GM21528 (cell line): Measurements from ENCODE around the gene HAGH.

Experiments used
- ATAC-seq: cut with Tn5 transposase; IDR thresholded peaks from one replicate; pipeline ENCODE4 v1.9.1; 2021; ENCODE audit warnings: mild to moderate bottlenecking, moderate library complexity; ENCODE audit not compliant: unreplicated experiment, low FRiP score

Gene HAGH

DNA sequence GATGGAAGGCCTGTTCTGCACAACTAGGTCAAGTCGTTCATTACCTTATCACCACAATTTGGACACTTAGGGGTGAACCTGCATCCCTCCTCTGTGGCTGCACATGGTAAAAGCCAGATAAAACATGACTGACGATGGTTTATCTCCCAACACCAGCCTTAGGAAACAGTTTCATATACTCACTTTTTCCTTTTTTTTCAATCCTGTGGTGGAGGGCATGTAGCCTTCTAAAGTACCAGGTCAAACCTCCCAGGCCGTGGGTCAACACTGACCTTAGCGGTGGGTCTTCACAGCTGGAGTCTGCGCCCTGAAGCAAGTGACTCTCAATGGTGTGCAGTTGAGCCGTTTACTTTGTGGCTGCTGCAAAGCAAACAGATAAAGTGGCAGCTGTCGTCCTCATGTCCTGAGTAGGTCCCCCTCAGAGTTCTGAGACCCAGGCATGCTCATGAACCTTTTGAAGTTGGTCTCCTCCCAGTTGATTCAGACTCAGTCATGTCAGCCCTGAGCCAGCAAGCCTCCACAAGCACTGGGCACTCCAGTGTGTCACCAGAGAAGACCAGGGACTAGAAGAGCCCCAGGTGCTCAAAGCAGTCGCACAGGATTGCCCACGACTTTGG lies 6.3 kb upstream of the HAGH start:
- no peak for ATAC-seq

DNA sequence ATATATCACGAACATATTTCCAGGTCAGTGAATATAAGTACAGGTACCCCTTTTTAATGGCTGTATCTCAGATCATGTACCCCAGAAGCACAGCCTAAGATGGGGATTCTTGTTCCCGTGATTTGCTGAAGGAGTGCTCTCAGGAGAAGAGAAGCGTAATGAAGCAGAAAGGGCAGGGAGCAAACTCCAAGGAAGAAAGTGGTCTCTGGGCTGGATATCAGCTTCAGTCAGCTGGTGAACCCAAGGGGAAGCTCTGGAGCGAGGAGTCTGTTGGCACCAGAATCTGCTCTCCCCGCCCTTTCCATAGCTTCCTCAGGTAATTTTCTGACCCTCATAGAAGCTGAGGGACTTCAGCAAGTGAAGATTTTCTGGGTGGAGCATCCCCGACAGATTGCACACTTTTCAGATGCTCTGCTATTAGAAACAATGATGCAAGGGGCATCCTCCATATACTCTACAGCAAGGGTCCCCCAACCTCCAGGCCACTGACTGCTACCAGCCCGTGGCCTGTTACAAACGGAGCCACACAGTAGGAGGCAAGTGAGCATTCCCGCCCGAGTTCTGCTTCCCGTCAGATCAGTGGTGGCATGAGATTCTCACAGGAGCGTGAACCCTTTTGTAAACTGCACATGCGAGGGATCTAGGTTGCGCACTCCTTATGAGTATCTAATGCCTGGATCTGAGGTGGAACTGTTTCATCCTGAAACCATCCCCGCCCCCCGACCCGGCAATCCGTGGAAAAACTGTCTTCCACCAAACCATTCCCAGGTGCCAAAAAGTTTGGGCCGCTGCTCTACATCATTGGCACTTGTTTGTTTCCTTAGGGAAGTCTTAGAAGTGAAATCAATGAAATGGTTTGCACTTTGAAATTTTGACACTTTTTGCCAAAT lies 4.8 kb upstream of the HAGH start:
- ATAC-seq, result no peak

DNA sequence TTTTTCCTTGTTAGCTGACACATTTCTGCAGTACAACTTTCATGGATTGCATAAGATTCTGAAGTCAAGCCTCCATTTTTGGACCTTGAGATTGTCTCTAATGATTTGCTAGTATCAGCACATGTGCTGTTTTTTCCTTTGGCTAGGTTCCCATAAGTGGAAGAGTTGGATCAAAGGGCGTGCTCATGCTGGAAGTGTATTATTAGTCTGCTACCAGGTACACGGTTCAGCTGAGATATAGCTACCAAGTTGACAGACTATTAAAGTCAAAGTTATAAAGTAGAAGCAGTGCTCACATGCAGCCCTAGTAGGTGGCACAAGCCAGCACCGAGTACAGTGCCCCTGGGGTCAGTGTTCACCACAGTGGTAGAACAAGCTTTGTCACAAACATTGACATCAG lies 3.6 kb upstream of the HAGH start:
- no peak for ATAC-seq

DNA sequence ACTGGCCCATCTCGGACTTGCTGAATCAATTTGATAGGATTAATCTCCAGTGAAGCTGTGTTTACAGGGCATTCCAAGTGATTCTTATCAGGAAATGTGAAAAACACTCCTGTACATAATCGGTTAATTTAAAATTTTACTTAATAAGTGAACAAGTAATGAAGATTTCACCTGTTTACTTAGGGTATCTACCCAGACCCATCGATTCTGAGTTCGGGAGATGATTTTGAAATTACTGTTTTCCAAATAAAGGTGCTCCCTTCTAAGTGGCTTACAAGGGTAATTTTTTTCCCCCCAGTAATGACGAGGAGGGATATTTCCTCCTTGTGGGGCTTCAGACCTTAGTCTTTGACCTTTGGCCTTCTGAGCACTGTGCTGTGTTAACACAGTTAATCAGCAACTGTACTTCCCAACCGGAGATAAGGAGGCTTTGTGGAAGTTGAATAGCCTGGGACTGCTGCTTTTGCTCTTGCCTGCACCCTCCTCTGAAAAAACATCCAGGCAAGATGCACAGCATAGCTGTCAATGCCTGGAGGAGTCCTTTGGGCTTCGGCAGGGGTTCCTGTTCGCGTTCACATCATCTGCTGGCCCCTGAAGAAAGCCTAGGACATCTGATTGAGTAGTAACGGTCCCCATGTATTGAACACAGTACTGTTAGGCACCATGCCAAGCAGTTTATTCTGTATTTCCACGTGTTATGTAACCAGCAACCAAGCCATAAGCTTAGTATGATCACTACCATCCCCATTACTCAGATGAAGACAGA lies 2.2 kb upstream of the HAGH start:
- no peak for ATAC-seq

DNA sequence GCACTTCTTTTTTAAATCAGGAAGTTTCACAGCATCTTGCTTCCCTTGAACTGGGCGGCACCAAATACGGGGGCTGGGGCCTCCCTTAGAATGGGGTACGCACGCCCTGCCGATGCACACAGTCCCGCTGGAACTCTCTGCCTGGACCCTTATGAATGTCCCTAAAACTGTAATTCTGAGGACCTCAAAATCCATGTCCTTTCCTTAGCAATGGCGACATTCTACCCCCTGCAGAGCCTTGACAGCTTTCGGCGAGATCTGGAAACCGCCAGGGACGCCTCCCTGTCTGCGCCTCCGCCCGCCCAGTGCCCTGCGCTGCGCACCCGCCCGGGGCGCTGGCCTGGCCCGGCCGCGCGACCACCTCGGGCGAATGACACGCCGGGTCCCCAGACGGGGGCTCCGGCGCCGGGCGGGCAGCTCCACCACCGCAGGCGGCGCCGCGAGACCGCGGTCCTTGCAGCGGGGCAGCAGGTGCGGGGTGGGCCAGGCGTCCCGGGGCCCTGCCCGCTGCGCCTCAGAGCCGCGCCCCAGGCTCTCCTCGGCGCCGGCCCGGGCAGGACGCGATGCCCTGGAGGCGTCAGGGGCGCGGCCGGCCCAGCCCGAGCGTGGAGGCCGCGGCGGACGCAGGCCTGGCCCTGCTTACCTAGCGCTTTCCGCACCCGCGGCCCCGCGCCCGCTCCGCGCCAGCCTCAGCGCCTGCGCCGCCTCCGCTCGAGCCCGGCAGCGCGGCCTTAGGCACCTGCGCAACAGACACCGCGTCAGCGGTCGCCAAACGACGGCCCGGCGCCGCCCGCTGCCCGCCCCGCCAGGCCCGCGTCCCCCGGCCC lies 548 bp downstream of the HAGH start:
- peak; percentile 42 for ATAC-seq

DNA sequence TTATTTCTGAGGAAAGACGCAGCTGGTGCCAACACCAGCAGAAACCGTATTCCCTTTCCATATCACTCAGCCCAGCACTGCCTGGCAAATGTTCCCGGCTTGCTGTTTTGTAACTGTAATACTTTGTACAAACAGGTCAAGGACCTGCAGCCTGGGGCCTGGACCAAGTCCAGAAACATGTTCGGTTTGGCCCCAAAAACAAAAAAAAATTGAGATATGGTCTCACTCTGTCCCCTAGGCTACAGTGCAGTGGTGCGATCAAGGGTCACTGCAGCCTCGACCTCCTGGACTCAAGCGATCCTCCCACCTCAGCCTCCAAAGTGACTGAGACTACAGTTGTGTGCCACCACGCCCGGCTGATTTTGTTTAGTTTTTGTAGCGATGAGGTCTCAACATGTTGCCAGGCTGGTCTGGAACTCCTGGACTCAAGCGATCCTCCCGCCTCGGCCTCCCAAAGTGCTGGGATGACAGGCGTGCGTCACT lies 1.2 kb downstream of the HAGH start:
- ATAC-seq, result no peak

DNA sequence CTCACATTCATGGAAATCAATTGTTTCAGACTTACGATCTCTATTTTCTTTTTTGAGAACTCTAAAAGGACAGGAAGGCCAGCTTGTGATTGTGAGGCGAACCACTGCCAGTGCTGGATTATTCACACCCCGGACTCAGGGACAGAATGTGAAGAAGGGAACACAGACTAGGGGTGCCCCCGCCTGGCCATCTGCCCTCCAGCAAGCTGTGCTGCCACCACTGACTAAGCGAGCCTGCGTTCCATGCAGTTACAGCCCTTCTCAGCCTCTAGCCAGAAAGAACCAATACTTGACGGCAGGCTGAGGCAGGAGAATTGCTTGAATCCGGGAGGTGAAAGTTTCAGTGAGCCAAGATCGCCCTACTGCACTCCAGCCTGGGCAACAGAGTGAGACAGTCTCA lies 2.8 kb downstream of the HAGH start:
- ATAC-seq, result no peak

DNA sequence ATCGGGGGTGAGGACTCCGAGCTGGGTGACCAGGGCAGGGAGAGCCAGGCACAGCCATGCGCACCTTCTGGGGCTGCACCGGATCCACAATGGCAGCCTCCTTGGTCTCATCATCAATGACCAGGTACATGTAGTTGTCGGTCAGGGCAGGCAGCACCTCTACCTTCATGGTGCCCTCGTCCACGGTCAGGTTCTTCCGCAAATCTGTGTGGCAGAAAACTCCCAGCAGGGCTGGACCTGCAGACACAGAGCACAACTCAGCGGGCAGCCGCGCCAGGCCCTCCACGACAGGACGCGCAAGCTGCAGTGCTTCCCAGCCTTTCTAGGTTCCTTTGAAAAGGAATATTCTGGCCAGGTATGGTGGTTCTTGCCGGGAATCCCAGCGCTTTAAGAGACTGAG lies 3.8 kb downstream of the HAGH start:
- no peak for ATAC-seq

DNA sequence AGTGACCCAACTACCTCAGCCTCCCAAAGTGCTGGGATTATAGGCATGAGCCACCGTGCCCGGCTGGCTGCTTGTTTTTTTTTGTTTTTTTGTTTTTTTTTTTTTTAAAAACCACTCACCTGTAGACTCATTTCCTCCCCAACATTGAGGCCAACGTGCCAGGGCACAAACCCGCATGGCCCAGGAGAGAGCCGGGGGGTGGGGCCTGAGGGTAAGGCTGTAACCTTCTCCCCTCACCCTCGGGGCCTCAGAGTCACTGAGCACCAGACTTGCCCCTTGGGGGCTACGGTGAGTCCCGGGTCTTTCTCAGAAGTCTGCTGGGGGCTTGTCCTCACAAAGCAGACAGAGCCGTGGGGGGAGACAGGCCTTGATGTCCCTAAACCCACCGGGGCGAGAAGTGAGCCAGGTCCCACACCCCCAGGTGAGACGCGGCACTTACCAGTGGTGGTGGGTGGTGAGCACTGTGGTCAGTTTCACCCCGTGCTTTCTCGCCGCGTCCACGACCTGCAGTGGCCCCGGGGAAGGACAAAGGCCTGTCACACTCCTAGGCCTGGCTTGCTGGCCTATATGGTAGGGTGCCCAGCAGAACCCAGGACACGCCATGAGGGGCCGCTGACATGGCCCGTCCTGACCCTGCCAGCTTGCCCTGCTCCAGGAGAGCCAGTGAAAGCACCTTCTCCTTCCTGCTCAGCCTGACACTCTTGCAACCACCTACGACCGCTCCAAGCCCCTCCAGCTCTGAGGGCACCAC lies 4.6 kb downstream of the HAGH start:
- ATAC-seq, result no peak

DNA sequence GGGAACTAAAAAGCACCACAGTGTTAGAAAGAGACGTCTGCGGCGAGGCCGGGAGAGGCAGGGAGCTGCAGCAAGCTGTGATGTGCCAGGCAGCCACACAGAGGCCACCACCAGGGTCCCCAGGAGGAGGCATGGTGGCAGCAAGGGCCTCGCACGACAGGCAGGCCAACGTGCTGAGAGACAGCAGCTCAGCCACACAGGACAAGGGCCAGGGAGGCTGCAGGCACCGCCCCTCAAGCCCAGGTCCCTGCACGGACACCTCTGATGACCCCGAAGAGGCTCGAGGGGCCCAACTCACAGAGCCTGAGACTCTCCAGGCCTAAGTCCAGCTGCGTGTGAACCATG lies 5.7 kb downstream of the HAGH start:
- no peak for ATAC-seq

DNA sequence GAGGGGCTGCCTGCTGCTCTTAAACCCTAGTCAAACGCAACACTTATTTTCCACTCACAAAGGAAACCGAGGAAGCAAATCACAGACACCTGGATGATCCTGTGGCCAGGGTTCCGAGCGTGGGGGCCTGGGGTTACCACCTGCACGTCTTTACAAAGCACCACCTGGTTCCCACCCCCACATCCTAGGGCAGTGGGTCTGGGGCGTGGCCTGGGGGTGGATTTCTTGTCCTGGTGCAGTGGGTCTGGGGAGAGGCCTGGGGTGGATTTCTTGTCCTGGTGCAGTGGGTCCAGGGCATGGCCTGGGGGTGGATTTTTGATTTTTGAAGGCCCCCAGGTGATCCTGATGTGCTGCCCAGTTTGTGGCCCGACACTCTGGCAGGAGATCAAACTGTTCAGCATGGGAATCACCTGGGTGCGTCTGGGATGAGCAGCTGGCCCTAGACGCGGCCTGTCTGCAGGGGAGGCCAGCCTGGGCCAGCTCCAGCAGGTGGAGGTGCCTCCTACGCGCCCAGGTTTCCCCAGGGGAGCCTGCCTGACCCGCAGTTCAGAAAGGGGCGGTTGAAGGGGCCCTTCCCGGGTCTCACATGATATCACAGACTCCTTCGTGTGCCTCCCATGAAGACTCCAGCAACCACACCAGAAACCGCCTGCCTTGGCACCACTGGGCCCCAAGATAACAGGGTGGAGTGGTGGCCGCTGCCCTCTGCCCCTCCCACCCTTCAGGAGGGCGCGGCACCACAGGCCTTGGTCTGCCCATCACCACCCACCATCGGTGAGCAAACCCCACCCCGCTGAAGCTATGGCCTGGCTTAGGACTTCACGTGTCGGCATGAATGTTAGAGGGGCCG lies 6.3 kb downstream of the HAGH start:
- no peak for ATAC-seq

DNA sequence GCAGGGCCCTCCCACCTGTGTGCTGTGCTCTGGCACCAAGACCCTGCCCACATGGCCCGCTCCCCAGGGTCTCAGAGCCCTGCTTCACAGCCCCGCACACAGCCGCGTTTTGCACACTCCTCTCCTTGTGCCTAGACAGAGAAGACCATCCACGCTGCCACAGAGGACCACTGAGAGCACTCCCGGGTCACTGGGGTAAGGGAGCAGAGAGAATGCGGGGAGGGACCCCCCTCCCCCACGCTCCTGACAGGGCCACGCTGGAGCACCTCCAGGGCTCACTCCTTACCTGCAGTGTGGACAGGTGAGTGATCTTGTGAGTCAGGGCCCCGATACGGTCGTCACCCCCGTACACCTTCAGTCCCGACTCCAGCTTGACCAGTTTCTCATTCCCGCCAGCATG lies 7.0 kb downstream of the HAGH start:
- no peak for ATAC-seq

DNA sequence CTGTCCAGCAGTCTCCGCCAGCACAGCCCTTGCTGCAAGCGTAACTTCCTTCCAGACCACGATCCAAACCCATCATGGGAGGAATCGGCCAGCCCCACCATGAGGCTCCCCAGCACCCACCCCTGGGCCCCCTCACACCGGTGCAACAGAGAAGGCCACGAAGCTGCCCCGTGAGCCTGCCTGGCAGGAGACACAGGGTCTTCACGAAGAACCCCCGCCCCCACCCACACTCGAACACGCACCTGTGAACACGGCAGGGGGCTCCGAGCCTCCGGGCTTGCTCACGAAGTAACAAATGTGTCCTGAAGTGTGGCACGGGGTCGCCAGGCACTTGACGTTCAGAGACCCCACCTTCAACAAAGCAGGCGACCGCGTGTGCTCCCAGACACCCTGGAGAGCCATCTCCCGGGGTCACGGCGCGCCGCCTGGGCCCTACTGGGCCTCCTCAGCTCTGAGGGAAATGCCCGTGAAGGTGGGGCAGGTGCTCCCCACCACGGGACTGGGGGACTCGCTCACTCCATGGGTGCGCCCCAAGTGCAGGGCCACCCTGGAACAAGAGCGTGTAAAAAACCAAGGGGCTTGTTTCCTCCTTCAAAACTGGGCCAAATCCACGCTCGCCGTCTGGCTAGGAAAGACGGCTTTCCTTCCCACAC lies 7.6 kb downstream of the HAGH start:
- ATAC-seq, result no peak

DNA sequence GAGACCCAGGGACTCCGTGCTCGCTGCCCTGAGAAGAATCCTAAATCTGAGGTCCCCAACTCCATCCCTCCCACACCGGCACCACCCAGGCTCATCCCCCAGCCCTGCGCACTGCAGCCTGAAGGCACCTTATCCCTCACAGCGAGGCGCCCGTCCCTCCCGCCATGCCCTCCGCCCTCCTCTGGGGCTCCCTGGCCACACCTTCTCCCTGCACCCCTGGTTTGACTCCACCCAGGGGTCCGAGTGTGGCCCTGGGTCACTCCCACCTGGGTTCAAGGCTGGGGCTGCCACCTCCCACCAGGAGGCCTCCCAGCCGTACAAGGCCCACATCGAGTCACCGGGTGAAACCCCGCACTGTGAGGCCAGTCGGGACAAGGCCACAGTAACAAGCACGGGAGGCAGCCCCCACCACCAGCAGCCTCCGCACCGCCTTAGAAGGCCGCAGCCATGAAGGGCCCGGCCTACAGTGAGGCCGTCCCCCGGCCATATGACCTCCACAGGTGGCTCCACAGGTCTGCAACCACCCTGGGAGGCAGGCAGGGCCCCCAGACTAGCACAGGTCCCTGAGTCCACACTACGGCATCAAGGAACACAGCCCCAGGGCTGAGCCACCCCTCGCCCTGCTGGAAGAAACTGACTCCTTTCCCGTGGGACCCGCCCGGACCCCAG lies 8.3 kb downstream of the HAGH start:
- no peak for ATAC-seq

DNA sequence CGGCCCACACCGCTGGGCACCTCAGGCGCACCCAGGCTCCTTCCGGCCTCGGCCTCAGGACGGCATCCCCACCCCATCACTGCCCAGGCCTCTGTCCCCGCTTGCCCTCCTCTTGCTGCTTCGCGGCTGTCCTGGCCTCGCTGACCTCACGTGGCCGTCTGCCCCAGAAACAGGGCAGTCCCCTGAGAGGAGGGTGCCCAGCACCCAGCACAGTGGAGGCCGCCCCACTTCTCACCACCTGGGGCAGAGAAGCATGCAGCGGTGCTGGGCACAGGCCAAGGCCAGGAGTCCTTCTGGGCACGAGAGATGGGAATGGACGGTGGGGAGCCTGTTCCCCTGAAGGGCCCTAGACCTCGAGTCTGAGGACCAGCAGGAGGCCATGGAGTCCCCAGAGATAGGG lies 8.9 kb downstream of the HAGH start:
- no peak for ATAC-seq

DNA sequence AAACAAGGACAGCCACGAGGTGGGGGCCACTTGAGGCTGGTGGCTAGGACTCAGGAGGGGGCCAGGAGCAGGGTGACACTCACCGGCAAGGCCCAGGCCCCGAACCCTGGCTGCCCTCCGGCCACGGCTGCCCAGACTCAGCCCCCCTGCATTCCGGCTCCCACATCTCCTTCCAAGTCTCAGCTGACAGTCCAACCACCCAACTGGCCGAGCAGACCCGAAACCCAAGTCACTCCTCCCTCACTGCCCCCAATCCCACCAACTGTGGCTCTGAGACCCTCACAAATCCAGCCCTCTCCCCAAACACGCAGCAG lies 9.4 kb downstream of the HAGH start:
- no peak for ATAC-seq

DNA sequence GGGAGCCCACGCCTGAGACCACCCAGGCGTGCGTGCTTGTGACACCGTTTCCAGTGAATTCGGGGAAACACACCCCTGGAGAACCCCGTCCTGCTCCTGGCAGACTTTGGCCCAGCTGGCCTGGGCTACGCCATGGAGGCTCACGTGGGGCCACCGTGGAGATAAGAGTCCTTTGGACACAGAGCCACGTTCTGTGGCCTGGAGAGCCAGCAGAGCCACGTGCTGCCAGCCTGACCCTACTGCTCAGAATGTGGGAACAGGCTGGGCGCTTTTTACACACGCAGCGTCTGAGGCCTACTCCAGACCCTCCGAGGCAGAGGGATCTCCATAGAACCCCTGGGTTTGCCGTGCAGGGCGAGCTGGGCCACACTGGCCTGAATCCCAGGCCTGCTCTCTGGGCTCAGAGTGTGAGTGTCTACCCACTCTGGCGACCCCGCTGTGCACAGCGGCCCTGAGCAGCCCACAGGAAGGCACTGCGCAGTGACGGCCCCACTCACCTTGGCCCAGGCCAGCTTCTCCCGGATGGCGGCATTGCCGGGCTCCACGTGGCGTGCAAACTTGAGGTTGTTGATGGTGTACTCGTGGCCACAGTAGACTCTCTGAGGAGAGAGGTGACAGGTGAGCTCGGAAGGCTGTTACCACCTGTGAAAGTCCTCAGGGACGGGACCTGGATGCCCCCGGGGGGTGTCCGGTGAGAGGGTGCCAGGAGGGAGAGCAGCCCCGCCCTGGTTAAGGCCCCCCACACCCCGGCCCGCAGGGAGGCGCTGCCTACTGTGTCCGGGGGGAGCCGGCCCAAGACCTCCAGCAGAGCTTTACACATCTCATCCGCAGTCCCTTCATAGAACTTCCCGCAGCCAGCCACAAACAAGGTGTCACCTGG lies 10.0 kb downstream of the HAGH start:
- ATAC-seq, result no peak
